B cell (primary cell): ENCODE data around the gene UMODL1. TPM values are rescaled to one million over a fixed set of nuclear protein-coding genes. Genes with fewer than 3 reads are reported as not detected.

Source experiments
- ATAC-seq: fragments of 200-7000 bp; cut with Tn5 transposase; one replicate; pipeline ENCODE4 v1.10.0; 2021; ENCODE audit warnings: low read depth, mild to moderate bottlenecking, moderate number of reproducible peaks, moderate library complexity
- CTCF ChIA-PET: fragments of 350-600 bp; sonication (Branson Sonifier 250); formaldehyde crosslinking; loops from one replicate; lab custom pipeline; 2021; ENCODE audit warnings: antibody characterized with exemption, inconsistent platforms; lab: Charles Lee
- POLR2A ChIA-PET: fragments of 350-600 bp; sonication (Branson Sonifier 250); formaldehyde crosslinking; loops from one replicate; lab custom pipeline; 2021; ENCODE audit warnings: antibody characterized with exemption; lab: Charles Lee
- DNase-seq: peaks from one replicate; pipeline ENCODE4 v3.0.0; 2013
- H2AFZ ChIP-seq: 2 replicates; pipeline ENCODE4 v1.6.1; 2012; ENCODE audit warnings: mild to moderate bottlenecking, low read depth, low read length; ENCODE audit not compliant: insufficient read depth, poor library complexity, severe bottlenecking
- H3K27ac ChIP-seq, 2 donors: 1 replicate in 1 of 2; 2 replicates in 1 of 2; pipeline ENCODE4 v1.5.1; 2012 to 2013; ENCODE audit warnings: low read length in 2 of 2, mild to moderate bottlenecking in 2 of 2, moderate library complexity in 1 of 2
- H3K27me3 ChIP-seq, 4 experiments: fragments of 200-600 bp in 1 of 4; sonication (generic) in 1 of 4; replicated peaks in 1 of 4; 1 replicate in 2 of 4; 2 replicates in 2 of 4; pipeline versions ENCODE4 v1.6.1 to v1.7.0; 2013 to 2016; ENCODE audit warnings: low read length in 3 of 4, mild to moderate bottlenecking in 2 of 4, mixed read lengths in 1 of 4, moderate library complexity in 1 of 4; ENCODE audit not compliant: insufficient read depth in 4 of 4, control insufficient read depth in 3 of 4; ENCODE audit errors: control extremely low read depth in 1 of 4
- H3K36me3 ChIP-seq, 2 experiments: replicated peaks in 1 of 2; 1 replicate in 1 of 2; 2 replicates in 1 of 2; pipeline versions ENCODE4 v1.6.1 to v1.7.1; 2013; ENCODE audit warnings: low read length in 1 of 2; ENCODE audit not compliant: insufficient read depth in 2 of 2, control insufficient read depth in 1 of 2; ENCODE audit errors: control extremely low read depth in 1 of 2, extremely low read depth in 1 of 2
- H3K4me1 ChIP-seq, 2 donors: fragments of 200-600 bp in 1 of 2; sonication (generic) in 1 of 2; 1 replicate in 1 of 2; 2 replicates in 1 of 2; pipeline versions ENCODE4 v1.5.1 to v1.6.1; 2013 to 2017; ENCODE audit warnings: low read length in 2 of 2; ENCODE audit not compliant: control insufficient read depth in 2 of 2, insufficient read depth in 2 of 2
- H3K4me2 ChIP-seq: replicated peaks from 2 replicates; pipeline ENCODE3; 2012; ENCODE audit warnings: mild to moderate bottlenecking, low read depth, low read length; ENCODE audit not compliant: poor library complexity, severe bottlenecking
- H3K4me3 ChIP-seq, 5 experiments: fragments of 200-600 bp in 1 of 5; sonication (generic) in 1 of 5; 1 replicate in 3 of 5; 2 replicates in 2 of 5; pipeline versions ENCODE4 v1.5.1 to v1.7.0; 2011 to 2016; ENCODE audit warnings: low read length in 4 of 5, mild to moderate bottlenecking in 4 of 5, low read depth in 2 of 5, control low read depth in 1 of 5, moderate library complexity in 1 of 5; ENCODE audit not compliant: insufficient read depth in 1 of 5; ENCODE audit errors: control extremely low read depth in 1 of 5, extremely low read depth in 1 of 5
- H3K79me2 ChIP-seq: fragments of 200-600 bp; sonication (generic); one replicate; pipeline ENCODE4 v1.6.0; 2016; ENCODE audit warnings: low read length; ENCODE audit not compliant: control insufficient read depth, insufficient read depth
- H3K9ac ChIP-seq: fragments of 200-600 bp; sonication (generic); 2 replicates; pipeline ENCODE4 v1.6.1; 2017; ENCODE audit warnings: mild to moderate bottlenecking, low read length, moderate library complexity
- H3K9me3 ChIP-seq, 3 donors: one replicate each; pipeline versions ENCODE4 v1.6.1 to v1.7.1; 2013; ENCODE audit warnings: low read length in 2 of 3; ENCODE audit not compliant: control insufficient read depth in 2 of 3, insufficient read depth in 1 of 3; ENCODE audit errors: control extremely low read depth in 1 of 3
- H4K20me1 ChIP-seq: 2 replicates; pipeline ENCODE4 v1.6.0; 2012; ENCODE audit warnings: mild to moderate bottlenecking, low read length; ENCODE audit not compliant: insufficient read depth, control insufficient read depth, poor library complexity, severe bottlenecking
- H3K27ac Mint-ChIP-seq: one replicate; pipeline ENCODE4 v1.8.0; 2021; ENCODE audit warnings: mixed read lengths
- H3K27me3 Mint-ChIP-seq: one replicate; pipeline ENCODE4 v1.8.0; 2021; ENCODE audit warnings: mixed read lengths
- H3K4me1 Mint-ChIP-seq: one replicate; pipeline ENCODE4 v1.8.0; 2021; ENCODE audit warnings: mixed read lengths
- H3K4me3 Mint-ChIP-seq: one replicate; pipeline ENCODE4 v1.8.0; 2021; ENCODE audit warnings: mixed read lengths
- H3K9me3 Mint-ChIP-seq: one replicate; pipeline ENCODE4 v1.8.0; 2022; ENCODE audit warnings: mixed read lengths; ENCODE audit not compliant: insufficient read depth
- CTCF ChIP-seq: fragments of 200-600 bp; IDR thresholded peaks from one replicate; pipeline ENCODE4 v1.8.0; 2022; ENCODE audit warnings: antibody characterized with exemption, mild to moderate bottlenecking
- EZH2 ChIP-seq: IDR thresholded peaks from 2 replicates; pipeline ENCODE4 v1.6.1; 2012; ENCODE audit warnings: borderline replicate concordance, low read depth, mild to moderate bottlenecking, moderate library complexity, low read length; ENCODE audit not compliant: insufficient read depth, poor library complexity, severe bottlenecking
- WGBS: methylation state at CpG from one replicate; pipeline ENCODE4 v1.1.5; 2013; ENCODE audit warnings: missing lambda C conversion rate; ENCODE audit not compliant: insufficient coverage; 5-methylcytosine and 5-hydroxymethylcytosine counted together
- intact Hi-C: fragments of 100-400 bp; cut with micrococcal nuclease; formaldehyde crosslinking; loops from one replicate; pipeline ENCODE4 v1.10.0; 2022
- polyA plus RNA-seq: library from polyadenylated mRNA; depleted of rRNA; stranded (reverse); fragments of >200 nt; gene quantifications from 2 replicates; pipeline ENCODE4 v1.2.3, GENCODE V29; 2012
- total RNA-seq, 2 donors: library from RNA; stranded (reverse); fragments of 120-200 nt in 1 of 2; gene quantifications; 1 replicate in 1 of 2; 2 replicates in 1 of 2; pipeline versions ENCODE4 v1.2.3 to v1.2.4, GENCODE V29; 2013 to 2022

Gene UMODL1
- total and polyA plus RNA-seq, 2 donors (not counting 1 experiment from before 2014, with no cell fraction given) = 0.10 to 0.49 TPM

GRCh38 chr21:42135386-42136052, 64.4 kb downstream of the UMODL1 start:
- Histone ChIP-seq H4K20me1 (no peaks in the 10 kb centered on the region), H3K36me3 (no peaks in the 10 kb centered on the region), H3K27ac (no peak overlapping the region), H3K9me3 (no peaks in the 10 kb centered on the region), H2AFZ (no peak overlapping the region), H3K27me3 (peaks cover 0 to 2% (median under 1%) of the 10 kb centered on the region in 4 experiments), H3K9ac (no peak overlapping the region), H3K4me1 (peaks cover 4 to 6% of the 10 kb centered on the region in 2 donors), H3K4me3 (no peak overlapping the region), H3K79me2 (no peaks in the 10 kb centered on the region), H3K4me2 (no peak overlapping the region)
- WGBS = 91% methylated on average over 14 of the region's 14 CpGs
- intact Hi-C loops = no loop called here
- no peak for TF ChIP-seq CTCF
- TF ChIP-seq EZH2 = no peak
- POLR2A ChIA-PET = no interaction called here
- Mint-ChIP-seq H3K27me3 (peaks cover 9% of the 10 kb centered on the region), H3K9me3 (no peaks in the 10 kb centered on the region), H3K4me3 (no peak overlapping the region), H3K27ac (no peak overlapping the region), H3K4me1 (peaks cover 2% of the 10 kb centered on the region)
- ATAC-seq (no peak), DNase-seq (no peak)
- CTCF ChIA-PET = interaction anchor here (1.3 kb wide), 1 partner anchor 133 kb away, joined by 3 read pairs; no protein-coding TSS in a partner anchor

GRCh38 chr21:42137191-42137904, 66.2 kb downstream of the UMODL1 start:
- intact Hi-C loops = no loop called here
- H3K4me2 ChIP-seq = no peak overlapping the region
- H3K27ac ChIP-seq = no peak overlapping the region
- no peaks in the 10 kb centered on the region for H3K9me3 ChIP-seq
- no peaks in the 10 kb centered on the region for H3K36me3 ChIP-seq
- WGBS = 92% methylated on average over 22 of the region's 22 CpGs
- ChIA-PET CTCF (interaction anchor here (0.6 kb wide), 1 partner anchor 8 kb away, joined by 3 read pairs; no protein-coding TSS in a partner anchor), POLR2A (no interaction called here)
- Mint-ChIP-seq H3K4me3 (no peak overlapping the region), H3K4me1 (peaks cover 5% of the 10 kb centered on the region), H3K27me3 (peaks cover 9% of the 10 kb centered on the region), H3K27ac (no peak overlapping the region), H3K9me3 (no peaks in the 10 kb centered on the region)
- H3K79me2 ChIP-seq = no peaks in the 10 kb centered on the region
- no peak for TF ChIP-seq EZH2
- no peak for TF ChIP-seq CTCF
- H4K20me1 ChIP-seq = no peaks in the 10 kb centered on the region
- H3K27me3 ChIP-seq = peaks cover 0 to 3% (median under 1%) of the 10 kb centered on the region in 4 experiments
- no peak overlapping the region for H2AFZ ChIP-seq
- H3K4me1 ChIP-seq = peaks cover 8% of the 10 kb centered on the region in 2 donors
- no peak overlapping the region for H3K4me3 ChIP-seq
- no peak for ATAC-seq
- DNase-seq = no peak
- H3K9ac ChIP-seq = no peak overlapping the region
